Measurements from ENCODE around the gene ARHGAP45. TPM values are rescaled to one million over a fixed set of nuclear protein-coding genes. Genes with fewer than 3 reads are reported as not detected.

ARHGAP45 gene
- total RNA-seq, 2 donors from 2014 or later: 171 to 174 TPM

DNA sequence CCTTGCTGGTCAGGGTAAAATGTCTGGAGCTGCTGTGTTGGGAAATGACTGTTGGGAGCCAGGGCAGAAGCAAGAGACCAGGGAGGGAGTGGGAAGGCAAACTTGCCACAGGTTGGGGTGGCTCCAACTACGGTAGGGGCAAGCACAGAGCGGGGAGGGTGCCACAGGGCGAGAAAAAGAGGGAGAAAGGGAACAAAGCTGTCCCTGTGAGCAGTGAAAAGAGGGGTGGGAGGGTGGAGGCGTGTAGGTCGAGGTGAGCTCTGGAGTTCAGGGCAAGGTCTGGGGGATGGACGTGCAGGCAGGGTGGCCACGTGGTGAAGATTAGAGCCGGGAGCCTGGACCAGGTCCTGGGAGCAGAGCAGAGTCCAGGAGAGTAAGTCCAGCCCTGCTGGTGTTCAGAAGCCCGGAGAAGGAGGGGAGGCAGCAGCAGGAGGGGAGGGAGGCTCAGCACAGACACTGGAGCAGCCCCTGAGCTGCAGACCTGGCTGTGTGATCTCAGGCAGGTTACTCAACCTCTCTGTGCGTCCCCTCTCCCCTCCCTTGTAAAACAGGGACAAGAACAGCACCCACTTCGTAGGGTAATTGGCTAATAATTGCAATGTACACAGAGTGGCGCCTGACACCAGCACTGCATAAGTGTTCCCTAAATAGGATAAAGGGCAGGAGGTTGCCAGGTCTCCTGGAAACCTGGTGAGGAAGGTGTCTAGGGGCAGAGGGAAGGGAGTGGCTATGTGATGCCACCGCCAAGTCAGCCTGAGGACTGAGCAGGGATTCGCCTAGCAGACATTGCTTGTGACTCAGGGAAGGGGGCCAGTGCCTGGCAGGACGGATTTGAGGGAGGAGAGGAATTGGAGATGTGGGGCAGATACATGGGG lies 31.4 kb downstream of the ARHGAP45 start:
- ATAC-seq (no peak), DNase-seq (ENCODE audit: low spot score in 2 of 2) (no peak)
- peaks cover 11 to 15% of the 10 kb centered on the region in 2 donors for H3K36me3 Mint-ChIP-seq
- peaks cover 0 to 6% of the 10 kb centered on the region in 2 donors for H3K9me3 Mint-ChIP-seq
- H3K27ac Mint-ChIP-seq: peak overlapping the region; percentile 78 to 87

DNA sequence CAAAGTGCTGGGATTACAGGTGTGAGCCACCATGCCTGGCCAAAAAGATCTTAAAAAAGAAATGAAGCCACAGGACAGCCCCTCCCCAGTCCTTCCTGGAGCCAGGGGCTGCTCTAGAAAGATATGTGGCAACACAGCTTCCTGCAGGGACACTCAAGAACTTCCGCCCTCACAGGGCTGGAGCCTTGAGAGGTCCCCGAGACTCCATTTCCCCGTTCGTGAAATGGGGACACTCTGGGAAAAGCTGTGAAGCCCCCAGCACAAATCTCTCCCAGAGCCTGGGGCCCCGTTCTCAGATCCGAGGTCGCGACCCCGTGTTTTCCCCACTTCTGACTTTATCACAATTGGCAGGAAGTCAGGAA lies 34.4 kb downstream of the ARHGAP45 start:
- peak overlapping the region; percentile 60 to 96 for H3K27ac Mint-ChIP-seq
- DNase-seq (ENCODE audit: low spot score in 2 of 2): no peak
- peaks cover 0 to 6% of the 10 kb centered on the region in 2 donors for H3K9me3 Mint-ChIP-seq
- ATAC-seq: no peak
- H3K36me3 Mint-ChIP-seq: peaks cover 0 to 9% of the 10 kb centered on the region in 2 donors

- ATAC-seq (peak; percentile 42 to 58), DNase-seq (ENCODE audit: low spot score in 2 of 2) (peak; percentile 61 to 89)
- peaks cover 0 to 6% of the 10 kb centered on the region in 2 donors for H3K9me3 Mint-ChIP-seq
- H3K27ac Mint-ChIP-seq: peak overlapping the region; percentile 83 to 96
- H3K36me3 Mint-ChIP-seq: peaks cover 0 to 9% of the 10 kb centered on the region in 2 donors
Observed at GRCh38 chr19:1102407-1103131, 35.6 kb downstream of the ARHGAP45 start.

GRCh38 chr19:1103132-1103707 lies 36.3 kb downstream of the ARHGAP45 start:
- Mint-ChIP-seq H3K36me3 (peaks cover 0 to 9% of the 10 kb centered on the region in 2 donors), H3K9me3 (peaks cover 0 to 6% of the 10 kb centered on the region in 2 donors), H3K27ac (peak overlapping the region; percentile 83 to 96)
- DNase-seq (ENCODE audit: low spot score in 2 of 2) (no peak), ATAC-seq (no peak)

- DNase-seq (ENCODE audit: low spot score in 2 of 2) (peak; percentile 96 to 98), ATAC-seq (peak; percentile 67 to 74)
- H3K9me3 Mint-ChIP-seq: peaks cover 0 to 6% of the 10 kb centered on the region in 2 donors
- H3K27ac Mint-ChIP-seq: peak within 1 kb of the TSS; percentile 83 to 96
- peaks cover 0 to 9% of the 10 kb centered on the region in 2 donors for H3K36me3 Mint-ChIP-seq
Observed at GRCh38 chr19:1103708-1104310, 36.8 kb downstream of the ARHGAP45 start, which contains the start of gene GPX4. Gene GPX4, plus strand, starts transcription at chr19:1103994. Its CDS starts 50 bp downstream, at chr19:1104044.

DNA sequence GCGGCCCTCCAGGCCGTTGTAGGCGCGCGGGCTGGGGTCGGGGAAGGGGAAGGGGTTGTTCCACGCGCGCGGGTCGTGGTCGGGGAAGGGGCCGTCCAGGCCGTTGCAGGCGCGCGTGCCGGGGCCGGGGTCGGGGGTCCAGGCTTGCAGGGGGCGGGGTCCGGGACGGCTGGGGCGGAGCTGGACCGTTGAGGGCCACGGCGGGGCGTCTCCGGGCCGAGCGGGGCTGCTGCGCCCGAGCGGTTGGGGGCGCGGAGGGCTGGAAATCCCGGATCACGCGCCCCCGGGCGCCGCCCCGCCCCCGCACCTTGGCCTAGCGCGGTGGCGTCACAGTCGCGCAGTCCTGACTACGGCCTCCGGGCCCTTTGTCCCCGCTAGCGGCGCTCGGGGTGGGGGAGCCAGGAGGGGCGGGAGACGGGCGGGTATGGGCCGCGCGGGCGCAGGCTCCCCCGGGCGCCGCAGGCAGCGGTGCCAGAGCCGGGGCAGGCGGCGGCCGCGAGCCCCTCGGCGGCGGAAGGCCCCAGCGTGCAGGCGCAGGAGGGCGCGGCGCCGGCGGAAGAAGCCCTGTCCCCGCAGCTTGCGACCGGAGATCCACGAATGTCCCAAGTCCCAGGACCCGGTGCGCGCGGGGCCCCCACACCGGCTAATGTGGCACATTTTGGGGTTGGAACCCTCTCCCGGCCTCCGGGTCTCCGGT lies 37.5 kb downstream of the ARHGAP45 start:
- Mint-ChIP-seq H3K36me3 (peaks cover 0 to 8% of the 10 kb centered on the region in 2 donors), H3K27ac (peak overlapping the region in 1 of 2 donors; percentile 59), H3K9me3 (peaks cover 0 to 6% of the 10 kb centered on the region in 2 donors)
- DNase-seq (ENCODE audit: low spot score in 2 of 2) (peak; percentile 72 to 84), ATAC-seq (peak; percentile 25 to 39)

DNA sequence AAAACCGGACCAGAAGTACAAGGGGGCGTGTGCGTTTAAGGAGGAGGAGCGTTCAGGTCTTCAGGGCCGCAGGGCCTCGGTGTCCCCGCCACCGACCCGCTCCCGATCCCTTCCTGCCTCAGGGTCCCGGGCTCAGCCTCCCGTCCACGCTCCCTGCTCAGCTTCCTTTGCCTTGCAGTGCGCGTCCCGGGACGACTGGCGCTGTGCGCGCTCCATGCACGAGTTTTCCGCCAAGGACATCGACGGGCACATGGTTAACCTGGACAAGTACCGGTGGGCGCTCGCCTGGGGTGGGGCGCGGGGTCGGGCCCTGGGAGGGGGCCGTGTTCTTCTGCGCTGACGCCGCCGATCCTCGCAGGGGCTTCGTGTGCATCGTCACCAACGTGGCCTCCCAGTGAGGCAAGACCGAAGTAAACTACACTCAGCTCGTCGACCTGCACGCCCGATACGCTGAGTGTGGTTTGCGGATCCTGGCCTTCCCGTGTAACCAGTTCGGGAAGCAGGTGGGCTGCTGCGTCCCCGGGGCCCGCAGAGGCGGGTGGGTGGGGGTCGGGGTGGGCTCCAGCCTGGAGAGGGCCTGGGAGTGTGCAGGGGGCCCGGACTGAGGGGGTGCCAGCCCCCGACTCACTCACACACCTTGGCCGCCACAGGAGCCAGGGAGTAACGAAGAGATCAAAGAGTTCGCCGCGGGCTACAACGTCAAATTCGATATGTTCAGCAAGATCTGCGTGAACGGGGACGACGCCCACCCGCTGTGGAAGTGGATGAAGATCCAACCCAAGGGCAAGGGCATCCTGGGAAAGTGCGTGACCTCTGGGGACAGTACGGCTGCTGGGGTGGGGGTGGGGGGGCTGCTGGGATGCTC lies 38.3 kb downstream of the ARHGAP45 start:
- ATAC-seq (no peak), DNase-seq (ENCODE audit: low spot score in 2 of 2) (no peak)
- Mint-ChIP-seq H3K36me3 (peaks cover 0 to under 1% of the 10 kb centered on the region in 2 donors), H3K27ac (peak overlapping the region; percentile 60 to 81), H3K9me3 (no peaks in the 10 kb centered on the region)

- ATAC-seq (no peak), DNase-seq (ENCODE audit: low spot score in 2 of 2) (peak in 1 of 2 donors; percentile 32)
- H3K9me3 Mint-ChIP-seq: no peaks in the 10 kb centered on the region
- no peaks in the 10 kb centered on the region for H3K36me3 Mint-ChIP-seq
- H3K27ac Mint-ChIP-seq: peak overlapping the region; percentile 60 to 81
Observed at GRCh38 chr19:1105873-1106840, 39.2 kb downstream of the ARHGAP45 start.

GRCh38 chr19:1106841-1107660 lies 40.1 kb downstream of the ARHGAP45 start:
- peak overlapping the region; percentile 81 to 82 for H3K27ac Mint-ChIP-seq
- DNase-seq (ENCODE audit: low spot score in 2 of 2): no peak
- H3K9me3 Mint-ChIP-seq: no peaks in the 10 kb centered on the region
- H3K36me3 Mint-ChIP-seq: no peaks in the 10 kb centered on the region
- ATAC-seq: no peak

DNA sequence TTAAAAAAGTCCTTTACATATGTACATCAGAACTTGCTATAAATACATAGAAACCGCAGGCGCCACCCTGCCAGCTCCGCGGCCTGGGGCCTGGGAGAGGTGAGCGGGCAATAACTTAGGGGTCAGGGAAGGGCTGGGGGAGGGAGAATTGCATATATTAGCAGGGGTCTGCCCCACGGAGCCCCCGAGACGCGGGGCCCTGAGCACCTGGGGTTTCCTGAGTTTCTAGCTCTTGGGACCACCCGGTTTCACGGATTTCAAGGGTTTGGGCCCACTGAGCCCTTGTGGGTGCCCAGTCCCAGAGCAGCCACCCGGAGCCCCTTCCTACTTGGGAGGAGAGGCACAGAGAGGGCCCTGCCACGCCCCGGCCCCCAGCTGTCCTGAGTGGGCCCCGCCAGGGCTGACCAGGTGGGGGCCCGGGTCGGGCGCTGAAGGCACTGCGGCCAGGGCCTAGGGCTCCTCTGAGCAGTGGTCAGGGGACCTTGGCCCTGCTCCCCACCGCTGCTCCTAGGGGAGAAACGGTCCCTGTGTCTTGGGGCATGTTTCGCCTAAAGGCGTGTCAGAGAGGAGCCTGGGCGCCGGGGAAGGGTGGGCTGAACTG lies 40.8 kb downstream of the ARHGAP45 start:
- ATAC-seq: no peak
- H3K36me3 Mint-ChIP-seq: no peaks in the 10 kb centered on the region
- no peak for DNase-seq (ENCODE audit: low spot score in 2 of 2)
- no peak overlapping the region for H3K27ac Mint-ChIP-seq
- no peaks in the 10 kb centered on the region for H3K9me3 Mint-ChIP-seq

DNA sequence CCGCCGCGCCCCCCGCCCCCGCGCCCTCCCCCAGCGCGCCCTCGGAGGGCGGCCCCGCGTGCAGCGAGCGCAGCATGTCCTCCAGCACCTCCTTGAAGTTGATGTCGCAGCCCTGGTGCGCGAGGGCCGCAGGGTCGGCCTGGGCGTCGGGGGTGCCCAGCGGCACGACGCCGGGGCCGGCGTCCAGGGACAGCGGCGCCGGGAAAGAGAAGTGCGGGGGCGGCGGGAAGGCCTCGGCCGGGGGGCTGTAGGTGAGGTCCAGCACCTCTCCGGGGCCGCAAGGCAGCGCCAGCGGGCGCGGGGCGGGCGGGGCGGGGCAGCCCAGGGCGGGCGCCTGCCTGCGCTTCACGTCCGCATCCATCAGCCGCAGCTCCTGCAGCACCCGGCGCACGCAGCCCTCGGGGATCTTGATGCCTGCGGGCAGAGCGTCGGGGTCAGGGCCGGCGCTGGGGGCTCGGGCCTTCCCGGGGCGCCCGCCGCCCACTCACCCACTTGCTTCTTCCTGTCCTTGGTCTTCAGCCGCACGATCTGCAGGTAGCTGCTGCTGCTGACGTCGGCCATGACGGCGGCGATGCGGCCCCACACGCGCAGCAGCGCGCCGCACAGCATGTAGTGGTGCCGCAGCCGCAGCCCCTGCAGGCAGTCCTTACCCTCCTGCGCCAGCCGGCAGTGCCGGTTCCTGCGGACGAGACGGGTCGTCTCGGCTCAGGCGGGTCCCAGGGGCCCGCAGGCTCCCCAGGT lies 41.5 kb downstream of the ARHGAP45 start:
- Mint-ChIP-seq H3K9me3 (no peaks in the 10 kb centered on the region), H3K27ac (no peak overlapping the region), H3K36me3 (no peaks in the 10 kb centered on the region)
- ATAC-seq: no peak
- no peak for DNase-seq (ENCODE audit: low spot score in 2 of 2)

- H3K36me3 Mint-ChIP-seq: no peaks in the 10 kb centered on the region
- H3K27ac Mint-ChIP-seq: no peak overlapping the region
- DNase-seq (ENCODE audit: low spot score in 2 of 2): no peak
- H3K9me3 Mint-ChIP-seq: no peaks in the 10 kb centered on the region
- no peak for ATAC-seq
Observed at GRCh38 chr19:1109032-1109551, 42.1 kb downstream of the ARHGAP45 start.

Measured in activated naive CD4-positive, alpha-beta T cell treated with anti-CD3 and anti-CD28 coated beads, Interleukin-2, amount 50 U/mL, for 72 hours (primary cell).